NCI-H2171 treated with DMSO at 0.1 percent for 48 hours (cell line): ENCODE measurements around the gene LPAR2.

ENCODE experiments used
- DNase-seq: peaks from one replicate; lab custom pipeline; 2025; lab: John Stamatoyannopoulos, UW

LPAR2 gene

GRCh38 chr19:19653597-19654147 lies 25.7 kb upstream of the LPAR2 start:
- no peak for DNase-seq

GRCh38 chr19:19652482-19653295 lies 24.7 kb upstream of the LPAR2 start:
- DNase-seq: no peak

- DNase-seq: no peak
These were observed 23.1 kb upstream of the LPAR2 start for GRCh38 chr19:19651076-19651475.

GRCh38 chr19:19650331-19650730 lies 22.3 kb upstream of the LPAR2 start:
- no peak for DNase-seq

- no peak for DNase-seq
These were observed 21.6 kb upstream of the LPAR2 start for GRCh38 chr19:19649580-19649995.

- no peak for DNase-seq
These were observed 21.1 kb upstream of the LPAR2 start for GRCh38 chr19:19649155-19649554.

- no peak for DNase-seq
These were observed 19.2 kb upstream of the LPAR2 start for GRCh38 chr19:19647037-19647835.

GRCh38 chr19:19645233-19645870 lies 17.3 kb upstream of the LPAR2 start:
- no peak for DNase-seq

GRCh38 chr19:19644054-19644388 lies 16.0 kb upstream of the LPAR2 start:
- DNase-seq: no peak

- peak; percentile 75 for DNase-seq
These were observed 15.4 kb upstream of the LPAR2 start, which contains the start of gene GMIP for GRCh38 chr19:19643158-19644053. Gene GMIP, minus strand, starts transcription at chr19:19643657. Its CDS starts 128 bp downstream, at chr19:19643529.

- DNase-seq: peak; percentile 73
These were observed 14.6 kb upstream of the LPAR2 start for GRCh38 chr19:19642506-19643157.

GRCh38 chr19:19637523-19638251 lies 9.7 kb upstream of the LPAR2 start:
- DNase-seq: no peak

GRCh38 chr19:19637186-19637522 lies 9.1 kb upstream of the LPAR2 start:
- DNase-seq: no peak

- no peak for DNase-seq
These were observed 8.7 kb upstream of the LPAR2 start for GRCh38 chr19:19636573-19637185.

- no peak for DNase-seq
These were observed 7.3 kb upstream of the LPAR2 start for GRCh38 chr19:19635313-19635702.

GRCh38 chr19:19634516-19635312 lies 6.7 kb upstream of the LPAR2 start:
- no peak for DNase-seq

- no peak for DNase-seq
These were observed 5.9 kb upstream of the LPAR2 start for GRCh38 chr19:19633711-19634515.

- no peak for DNase-seq
These were observed 4.6 kb upstream of the LPAR2 start for GRCh38 chr19:19632661-19633060.
